Measurements from ENCODE around the gene PIK3R6. TPM values are rescaled to one million over a fixed set of nuclear protein-coding genes. Genes with fewer than 3 reads are reported as not detected.

The PIK3R6 gene
- total RNA-seq, 1 experiment from 2014 or later = not detected

DNA sequence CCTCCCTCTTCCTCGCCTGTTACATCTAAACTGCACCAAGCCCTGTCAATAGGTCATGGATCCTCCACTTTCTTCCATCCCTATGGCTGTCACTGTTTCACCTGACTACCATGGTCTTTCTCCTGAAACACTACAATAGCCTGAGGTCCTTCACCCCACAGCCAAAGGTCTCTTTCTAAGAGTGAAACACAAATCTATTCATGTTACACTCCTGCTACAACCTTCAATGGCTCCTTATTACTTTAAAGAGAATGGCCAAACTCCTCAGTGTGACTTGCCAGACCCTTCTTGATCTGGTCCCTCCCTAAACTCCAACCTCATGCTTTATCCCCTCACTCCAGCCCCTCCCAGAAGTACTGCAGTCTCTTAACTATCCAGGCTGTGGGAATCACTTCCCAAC, 618 bp upstream of the PIK3R6 start:
- CTCF ChIA-PET = no interaction called here
- Histone ChIP-seq H3F3A (ENCODE audit: low read length, unreplicated experiment) (no peaks in the 10 kb centered on the region), H4K20me1 (ENCODE audit: low read length) (no peaks in the 10 kb centered on the region), H3K27me3 (ENCODE audit: low read length) (peaks cover 51% of the 10 kb centered on the region), H3K36me3 (ENCODE audit: low read depth, low read length) (no peaks in the 10 kb centered on the region), H3K4me1 (ENCODE audit: insufficient read depth, low read length) (no peaks in the 10 kb centered on the region), H3K9me3 (ENCODE audit: low read length) (no peaks in the 10 kb centered on the region), H3K79me2 (ENCODE audit: low read length) (no peaks in the 10 kb centered on the region), H3K9me2 (replicated peaks; ENCODE audit: low read length) (no peaks in the 10 kb centered on the region), H3K27ac (ENCODE audit: low read length) (no peak overlapping the region), H3K4me2 (ENCODE audit: low read length) (no peak overlapping the region), H2AFZ (ENCODE audit: low read length) (no peak overlapping the region), H3K4me3 (ENCODE audit: low read length) (no peak overlapping the region), H3K9ac (ENCODE audit: low read length) (no peak overlapping the region)
- DNase-seq (no peak), ATAC-seq (no peak)
- intact Hi-C loops (cut with micrococcal nuclease) = no loop called here
- BruUV-seq (replicated peaks) = no TSS peak
- TF ChIP-seq EZH2 (IDR thresholded peaks at IDR 0.05; ENCODE audit: low read length, unreplicated experiment) = no peak
- TF ChIP-seq, protein P1, sequence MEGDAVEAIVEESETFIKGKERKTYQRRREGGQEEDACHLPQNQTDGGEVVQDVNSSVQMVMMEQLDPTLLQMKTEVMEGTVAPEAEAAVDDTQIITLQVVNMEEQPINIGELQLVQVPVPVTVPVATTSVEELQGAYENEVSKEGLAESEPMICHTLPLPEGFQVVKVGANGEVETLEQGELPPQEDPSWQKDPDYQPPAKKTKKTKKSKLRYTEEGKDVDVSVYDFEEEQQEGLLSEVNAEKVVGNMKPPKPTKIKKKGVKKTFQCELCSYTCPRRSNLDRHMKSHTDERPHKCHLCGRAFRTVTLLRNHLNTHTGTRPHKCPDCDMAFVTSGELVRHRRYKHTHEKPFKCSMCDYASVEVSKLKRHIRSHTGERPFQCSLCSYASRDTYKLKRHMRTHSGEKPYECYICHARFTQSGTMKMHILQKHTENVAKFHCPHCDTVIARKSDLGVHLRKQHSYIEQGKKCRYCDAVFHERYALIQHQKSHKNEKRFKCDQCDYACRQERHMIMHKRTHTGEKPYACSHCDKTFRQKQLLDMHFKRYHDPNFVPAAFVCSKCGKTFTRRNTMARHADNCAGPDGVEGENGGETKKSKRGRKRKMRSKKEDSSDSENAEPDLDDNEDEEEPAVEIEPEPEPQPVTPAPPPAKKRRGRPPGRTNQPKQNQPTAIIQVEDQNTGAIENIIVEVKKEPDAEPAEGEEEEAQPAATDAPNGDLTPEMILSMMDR (conservative IDR thresholded peaks at IDR 0.05; ENCODE audit: low read depth, low read length) = no peak
- TF ChIP-seq EZH2phosphoT487 (IDR thresholded peaks at IDR 0.05; ENCODE audit: borderline replicate concordance, low read length) = no peak
- POLR2A ChIA-PET (ENCODE audit: unreplicated experiment) = no interaction called here

GRCh38 chr17:8865811-8866210, 1.7 kb downstream of the PIK3R6 start:
- H2AFZ ChIP-seq (ENCODE audit: low read length) = no peak overlapping the region
- no peak overlapping the region for H3K4me2 ChIP-seq (ENCODE audit: low read length)
- H3K9me3 ChIP-seq (ENCODE audit: low read length) = no peaks in the 10 kb centered on the region
- no peak overlapping the region for H3K4me3 ChIP-seq (ENCODE audit: low read length)
- H3K27me3 ChIP-seq (ENCODE audit: low read length) = peaks cover 56% of the 10 kb centered on the region
- H3K27ac ChIP-seq (ENCODE audit: low read length) = no peak overlapping the region
- DNase-seq (no peak), ATAC-seq (no peak)
- H3K79me2 ChIP-seq (ENCODE audit: low read length) = no peaks in the 10 kb centered on the region
- POLR2A ChIA-PET (ENCODE audit: unreplicated experiment) = no interaction called here
- TF ChIP-seq, protein P1 (conservative IDR thresholded peaks at IDR 0.05; ENCODE audit: low read depth, low read length) = no peak
- no peak for TF ChIP-seq EZH2phosphoT487 (IDR thresholded peaks at IDR 0.05; ENCODE audit: borderline replicate concordance, low read length)
- TF ChIP-seq EZH2 (IDR thresholded peaks at IDR 0.05; ENCODE audit: low read length, unreplicated experiment) = no peak
- intact Hi-C loops (cut with micrococcal nuclease) = no loop called here
- H3K9me2 ChIP-seq (replicated peaks; ENCODE audit: low read length) = no peaks in the 10 kb centered on the region
- BruUV-seq (replicated peaks) = no TSS peak
- H3F3A ChIP-seq (ENCODE audit: low read length, unreplicated experiment) = no peaks in the 10 kb centered on the region
- no peaks in the 10 kb centered on the region for H3K36me3 ChIP-seq (ENCODE audit: low read depth, low read length)
- H3K4me1 ChIP-seq (ENCODE audit: insufficient read depth, low read length) = no peaks in the 10 kb centered on the region
- H4K20me1 ChIP-seq (ENCODE audit: low read length) = no peaks in the 10 kb centered on the region
- CTCF ChIA-PET = no interaction called here
- no peak overlapping the region for H3K9ac ChIP-seq (ENCODE audit: low read length)

GRCh38 chr17:8865385-8865784, 2.1 kb downstream of the PIK3R6 start:
- ChIA-PET CTCF (no interaction called here), POLR2A (ENCODE audit: unreplicated experiment) (no interaction called here)
- Histone ChIP-seq H3K4me1 (ENCODE audit: insufficient read depth, low read length) (no peaks in the 10 kb centered on the region), H3F3A (ENCODE audit: low read length, unreplicated experiment) (no peaks in the 10 kb centered on the region), H3K79me2 (ENCODE audit: low read length) (no peaks in the 10 kb centered on the region), H3K36me3 (ENCODE audit: low read depth, low read length) (no peaks in the 10 kb centered on the region), H3K4me3 (ENCODE audit: low read length) (no peak overlapping the region), H4K20me1 (ENCODE audit: low read length) (no peaks in the 10 kb centered on the region), H3K9me2 (replicated peaks; ENCODE audit: low read length) (no peaks in the 10 kb centered on the region), H3K9me3 (ENCODE audit: low read length) (no peaks in the 10 kb centered on the region), H3K9ac (ENCODE audit: low read length) (no peak overlapping the region), H2AFZ (ENCODE audit: low read length) (no peak overlapping the region), H3K27ac (ENCODE audit: low read length) (no peak overlapping the region), H3K27me3 (ENCODE audit: low read length) (peaks cover 51% of the 10 kb centered on the region), H3K4me2 (ENCODE audit: low read length) (no peak overlapping the region)
- ATAC-seq (no peak), DNase-seq (no peak)
- intact Hi-C loops (cut with micrococcal nuclease) = no loop called here
- TF ChIP-seq, protein P1 (conservative IDR thresholded peaks at IDR 0.05; ENCODE audit: low read depth, low read length) = no peak
- TF ChIP-seq EZH2 (IDR thresholded peaks at IDR 0.05; ENCODE audit: low read length, unreplicated experiment) = no peak
- TF ChIP-seq EZH2phosphoT487 (IDR thresholded peaks at IDR 0.05; ENCODE audit: borderline replicate concordance, low read length) = no peak
- no TSS peak for BruUV-seq (replicated peaks)

Measured in PC-3 (cell line).